CD4-positive, alpha-beta T cell treated with Interferon alpha-2 for 1 hour (primary cell): ENCODE data around the gene MAP3K2.

Experiments
- DNase-seq, 2 donors: peaks; one replicate each; pipeline ENCODE4 v3.0.0-alpha.2; 2020 to 2022

Gene MAP3K2, protein sequence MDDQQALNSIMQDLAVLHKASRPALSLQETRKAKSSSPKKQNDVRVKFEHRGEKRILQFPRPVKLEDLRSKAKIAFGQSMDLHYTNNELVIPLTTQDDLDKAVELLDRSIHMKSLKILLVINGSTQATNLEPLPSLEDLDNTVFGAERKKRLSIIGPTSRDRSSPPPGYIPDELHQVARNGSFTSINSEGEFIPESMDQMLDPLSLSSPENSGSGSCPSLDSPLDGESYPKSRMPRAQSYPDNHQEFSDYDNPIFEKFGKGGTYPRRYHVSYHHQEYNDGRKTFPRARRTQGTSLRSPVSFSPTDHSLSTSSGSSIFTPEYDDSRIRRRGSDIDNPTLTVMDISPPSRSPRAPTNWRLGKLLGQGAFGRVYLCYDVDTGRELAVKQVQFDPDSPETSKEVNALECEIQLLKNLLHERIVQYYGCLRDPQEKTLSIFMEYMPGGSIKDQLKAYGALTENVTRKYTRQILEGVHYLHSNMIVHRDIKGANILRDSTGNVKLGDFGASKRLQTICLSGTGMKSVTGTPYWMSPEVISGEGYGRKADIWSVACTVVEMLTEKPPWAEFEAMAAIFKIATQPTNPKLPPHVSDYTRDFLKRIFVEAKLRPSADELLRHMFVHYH

DNA sequence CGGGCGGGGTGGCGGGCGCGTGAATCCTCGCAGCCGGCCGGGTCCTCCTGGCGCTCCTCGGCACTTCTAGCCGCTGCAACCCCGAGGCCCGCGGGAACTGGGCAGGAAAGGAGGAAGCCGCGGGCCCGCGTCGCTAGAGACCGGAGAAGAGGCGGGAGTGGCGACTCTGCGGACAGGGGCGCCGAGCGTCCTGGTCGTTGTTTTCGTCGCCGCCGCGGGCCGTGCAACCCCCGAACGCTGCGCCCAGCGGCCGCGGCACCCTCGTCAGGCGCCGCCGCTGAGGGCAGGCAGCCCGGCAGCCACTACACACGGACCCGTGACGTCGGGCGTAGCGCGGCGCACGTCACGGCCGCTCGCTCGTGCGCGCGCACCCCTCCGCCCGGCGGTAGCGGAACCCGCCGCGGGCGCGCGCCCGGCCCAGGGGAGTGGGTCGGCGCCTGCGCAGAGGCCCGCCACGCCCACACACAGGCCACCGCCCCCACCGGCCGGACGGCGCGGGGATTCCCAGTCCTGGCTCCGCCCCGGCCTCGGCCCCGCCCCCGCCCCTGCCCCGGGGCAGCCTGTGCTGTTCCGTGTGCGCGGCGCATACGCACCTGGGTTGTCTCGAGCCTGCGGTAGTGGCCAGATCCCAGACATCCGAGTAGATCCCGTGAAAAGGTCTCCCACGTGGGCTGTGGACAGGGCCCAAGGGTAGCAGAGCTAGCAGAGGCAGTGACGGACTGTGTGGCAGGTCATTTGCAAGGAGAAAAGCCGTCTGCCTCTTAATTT is at the start of gene MAP3K2:
Gene MAP3K2, minus strand, starts transcription at position 321 of the 768 bp plus-strand sequence. CDS start 44,846 bp downstream, outside the sequence.
- peak; percentile 94 to 97 for DNase-seq

DNA sequence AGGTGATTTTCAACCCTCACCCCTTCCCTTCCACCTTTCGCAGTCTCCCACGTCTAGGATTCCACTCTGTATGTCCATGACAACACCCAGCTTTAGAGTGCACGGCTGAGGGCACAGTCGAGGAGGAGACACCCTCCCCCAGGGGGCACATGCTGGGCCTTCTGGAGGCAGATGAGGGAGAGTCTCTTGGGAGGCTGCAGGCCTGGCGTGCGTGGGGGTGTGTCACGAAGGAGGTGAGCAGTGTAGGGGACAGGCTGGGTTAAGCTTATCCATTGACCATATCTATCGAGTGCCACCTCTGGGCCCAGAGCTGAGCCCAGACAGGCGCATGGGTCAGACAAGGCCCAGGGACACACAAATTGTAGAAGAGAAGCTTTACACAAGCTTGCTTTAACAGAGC is 49.3 kb upstream of the MAP3K2 start:
- DNase-seq: no peak

DNA sequence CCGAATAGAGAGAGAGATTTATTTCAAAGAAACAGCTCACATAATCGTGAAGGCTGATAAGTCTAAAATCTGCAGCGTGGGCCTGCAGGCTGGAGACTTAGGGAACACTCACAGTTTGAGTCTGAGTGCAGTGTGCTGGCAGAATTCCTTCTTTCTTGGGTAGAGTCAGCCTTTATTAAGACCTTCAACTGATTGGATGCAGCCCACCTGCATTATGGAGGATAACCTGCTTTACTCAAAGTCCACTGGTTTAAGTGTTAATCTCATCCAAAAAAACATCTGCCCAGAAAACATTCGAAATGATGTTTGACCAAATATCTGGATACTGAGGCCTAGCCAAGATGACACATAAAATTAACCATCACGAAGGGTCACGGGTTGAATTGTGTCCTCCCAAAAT is 46.7 kb upstream of the MAP3K2 start:
- DNase-seq: no peak

DNA sequence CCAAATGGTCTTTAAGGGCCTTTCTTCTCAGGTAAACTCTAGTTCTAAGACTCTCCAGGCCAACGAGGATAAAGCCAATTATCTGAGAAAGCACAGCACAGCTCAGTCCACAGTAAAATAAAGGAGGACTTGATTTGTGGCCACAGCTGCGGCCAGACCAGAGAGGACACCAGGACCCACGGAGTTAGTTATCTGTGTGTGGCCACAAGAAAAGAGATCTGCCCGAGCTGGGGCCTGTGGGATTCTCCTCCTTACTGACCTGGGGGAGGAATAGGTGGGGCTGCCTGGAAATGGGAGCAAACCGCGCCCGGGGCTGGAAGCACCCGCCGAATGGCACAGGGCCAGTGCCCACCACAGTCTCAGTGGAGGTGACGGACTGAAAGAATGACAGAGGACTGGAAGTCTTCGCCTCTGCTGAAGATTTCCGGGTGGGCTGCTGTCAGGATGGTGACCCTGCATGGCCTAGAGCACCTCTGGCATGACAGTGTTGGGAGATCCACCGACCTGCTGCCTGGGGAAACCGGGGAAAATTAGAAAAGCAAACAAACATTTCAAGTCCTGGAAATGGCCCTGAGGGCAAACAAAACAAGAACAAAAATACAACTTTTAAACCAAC is 43.7 kb upstream of the MAP3K2 start:
- DNase-seq: no peak

DNA sequence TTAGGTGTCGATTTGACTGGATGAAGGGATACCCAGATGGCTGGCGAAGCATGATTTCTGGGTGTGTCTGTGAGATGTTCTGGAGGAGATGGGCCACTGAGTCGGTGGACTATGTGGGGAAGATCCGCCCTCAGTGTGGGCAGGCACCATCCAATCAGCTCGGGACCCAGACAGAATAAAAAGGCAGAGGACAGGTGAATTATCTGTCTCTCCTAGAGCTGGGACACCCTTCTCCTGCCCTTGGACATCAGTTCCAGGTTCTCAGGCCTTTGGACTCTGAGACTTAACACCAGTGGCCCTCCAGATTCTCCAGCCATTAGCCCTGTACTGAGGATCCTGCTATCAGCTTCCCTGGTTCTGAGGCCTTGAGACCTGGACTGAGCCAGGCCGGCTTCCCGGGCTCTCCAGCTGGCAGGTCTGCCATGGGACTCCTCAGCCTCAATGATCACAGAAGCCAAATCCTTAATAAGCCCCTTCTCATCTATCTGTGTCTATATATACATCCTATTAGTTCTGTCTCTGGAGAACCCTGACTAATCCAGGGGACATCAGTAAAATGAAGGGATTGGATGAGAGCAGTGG is 42.2 kb upstream of the MAP3K2 start:
- no peak for DNase-seq

DNA sequence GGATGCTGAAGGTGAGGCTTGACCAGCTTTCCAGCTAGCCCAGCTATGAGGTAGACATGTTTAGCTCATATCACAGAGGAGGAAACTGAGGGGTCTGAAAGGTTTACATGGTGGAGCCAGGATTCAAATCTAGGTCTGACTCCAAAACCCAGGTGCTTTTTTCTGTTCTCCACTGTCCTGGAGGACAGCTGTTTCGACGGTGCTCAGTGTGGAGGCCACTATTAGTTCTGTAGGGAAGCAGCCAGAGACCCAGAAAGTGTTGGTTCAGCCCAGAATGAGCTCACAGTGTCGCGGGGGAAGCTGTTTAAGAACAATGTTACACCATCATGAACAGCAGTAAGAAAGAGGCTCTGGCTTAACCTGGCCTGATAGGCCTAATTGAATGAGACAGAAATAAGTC is 41.5 kb upstream of the MAP3K2 start:
- DNase-seq: no peak

DNA sequence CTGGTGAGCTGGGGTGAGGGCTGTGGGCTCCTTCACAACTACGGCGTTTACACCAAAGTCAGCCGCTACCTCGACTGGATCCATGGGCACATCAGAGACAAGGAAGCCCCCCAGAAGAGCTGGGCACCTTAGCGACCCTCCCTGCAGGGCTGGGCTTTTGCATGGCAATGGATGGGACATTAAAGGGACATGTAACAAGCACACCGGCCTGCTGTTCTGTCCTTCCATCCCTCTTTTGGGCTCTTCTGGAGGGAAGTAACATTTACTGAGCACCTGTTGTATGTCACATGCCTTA is 41.0 kb upstream of the MAP3K2 start:
- DNase-seq: no peak

DNA sequence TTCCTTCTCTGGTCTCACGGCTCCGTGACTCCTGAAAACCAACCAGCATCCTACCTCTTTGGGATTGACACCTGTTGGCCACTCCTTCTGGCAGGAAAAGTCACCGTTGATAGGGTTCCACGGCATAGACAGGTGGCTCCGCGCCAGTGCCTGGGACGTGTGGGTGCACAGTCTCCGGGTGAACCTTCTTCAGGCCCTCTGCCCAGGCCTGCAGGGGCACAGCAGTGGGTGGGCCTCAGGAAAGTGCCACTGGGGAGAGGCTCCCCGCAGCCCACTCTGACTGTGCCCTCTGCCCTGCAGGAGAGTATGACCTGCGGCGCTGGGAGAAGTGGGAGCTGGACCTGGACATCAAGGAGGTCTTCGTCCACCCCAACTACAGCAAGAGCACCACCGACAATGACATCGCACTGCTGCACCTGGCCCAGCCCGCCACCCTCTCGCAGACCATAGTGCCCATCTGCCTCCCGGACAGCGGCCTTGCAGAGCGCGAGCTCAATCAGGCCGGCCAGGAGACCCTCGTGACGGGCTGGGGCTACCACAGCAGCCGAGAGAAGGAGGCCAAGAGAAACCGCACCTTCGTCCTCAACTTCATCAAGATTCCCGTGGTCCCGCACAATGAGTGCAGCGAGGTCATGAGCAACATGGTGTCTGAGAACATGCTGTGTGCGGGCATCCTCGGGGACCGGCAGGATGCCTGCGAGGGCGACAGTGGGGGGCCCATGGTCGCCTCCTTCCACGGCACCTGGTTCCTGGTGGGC is 40.5 kb upstream of the MAP3K2 start:
- no peak for DNase-seq

DNA sequence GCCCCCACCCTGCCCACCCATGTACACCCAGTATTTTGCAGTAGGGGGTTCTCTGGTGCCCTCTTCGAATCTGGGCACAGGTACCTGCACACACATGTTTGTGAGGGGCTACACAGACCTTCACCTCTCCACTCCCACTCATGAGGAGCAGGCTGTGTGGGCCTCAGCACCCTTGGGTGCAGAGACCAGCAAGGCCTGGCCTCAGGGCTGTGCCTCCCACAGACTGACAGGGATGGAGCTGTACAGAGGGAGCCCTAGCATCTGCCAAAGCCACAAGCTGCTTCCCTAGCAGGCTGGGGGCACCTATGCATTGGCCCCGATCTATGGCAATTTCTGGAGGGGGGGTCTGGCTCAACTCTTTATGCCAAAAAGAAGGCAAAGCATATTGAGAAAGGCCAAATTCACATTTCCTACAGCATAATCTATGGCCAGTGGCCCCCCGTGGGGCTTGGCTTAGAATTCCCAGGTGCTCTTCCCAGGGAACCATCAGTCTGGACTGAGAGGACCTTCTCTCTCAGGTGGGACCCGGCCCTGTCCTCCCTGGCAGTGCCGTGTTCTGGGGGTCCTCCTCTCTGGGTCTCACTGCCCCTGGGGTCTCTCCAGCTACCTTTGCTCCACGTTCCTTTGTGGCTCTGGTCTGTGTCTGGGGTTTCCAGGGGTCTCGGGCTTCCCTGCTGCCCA is 39.7 kb upstream of the MAP3K2 start:
- no peak for DNase-seq

DNA sequence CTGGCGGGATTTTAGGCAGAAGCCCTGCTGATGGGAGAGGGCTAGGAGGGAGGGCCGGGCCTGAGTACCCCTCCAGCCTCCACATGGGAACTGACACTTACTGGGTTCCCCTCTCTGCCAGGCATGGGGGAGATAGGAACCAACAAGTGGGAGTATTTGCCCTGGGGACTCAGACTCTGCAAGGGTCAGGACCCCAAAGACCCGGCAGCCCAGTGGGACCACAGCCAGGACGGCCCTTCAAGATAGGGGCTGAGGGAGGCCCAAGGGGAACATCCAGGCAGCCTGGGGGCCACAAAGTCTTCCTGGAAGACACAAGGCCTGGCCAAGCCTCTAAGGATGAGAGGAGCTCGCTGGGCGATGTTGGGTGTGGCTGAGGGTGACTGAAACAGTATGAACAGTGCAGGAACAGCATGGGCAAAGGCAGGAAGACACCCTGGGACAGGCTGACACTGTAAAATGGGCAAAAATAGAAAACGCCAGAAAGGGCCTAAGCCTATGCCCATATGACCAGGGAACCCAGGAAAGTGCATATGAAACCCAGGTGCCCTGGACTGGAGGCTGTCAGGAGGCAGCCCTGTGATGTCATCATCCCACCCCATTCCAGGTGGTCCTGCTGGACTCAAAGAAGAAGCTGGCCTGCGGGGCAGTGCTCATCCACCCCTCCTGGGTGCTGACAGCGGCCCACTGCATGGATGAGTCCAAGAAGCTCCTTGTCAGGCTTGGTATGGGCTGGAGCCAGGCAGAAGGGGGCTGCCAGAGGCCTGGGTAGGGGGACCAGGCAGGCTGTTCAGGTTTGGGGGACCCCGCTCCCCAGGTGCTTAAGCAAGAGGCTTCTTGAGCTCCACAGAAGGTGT is 39.0 kb upstream of the MAP3K2 start:
- DNase-seq: no peak

DNA sequence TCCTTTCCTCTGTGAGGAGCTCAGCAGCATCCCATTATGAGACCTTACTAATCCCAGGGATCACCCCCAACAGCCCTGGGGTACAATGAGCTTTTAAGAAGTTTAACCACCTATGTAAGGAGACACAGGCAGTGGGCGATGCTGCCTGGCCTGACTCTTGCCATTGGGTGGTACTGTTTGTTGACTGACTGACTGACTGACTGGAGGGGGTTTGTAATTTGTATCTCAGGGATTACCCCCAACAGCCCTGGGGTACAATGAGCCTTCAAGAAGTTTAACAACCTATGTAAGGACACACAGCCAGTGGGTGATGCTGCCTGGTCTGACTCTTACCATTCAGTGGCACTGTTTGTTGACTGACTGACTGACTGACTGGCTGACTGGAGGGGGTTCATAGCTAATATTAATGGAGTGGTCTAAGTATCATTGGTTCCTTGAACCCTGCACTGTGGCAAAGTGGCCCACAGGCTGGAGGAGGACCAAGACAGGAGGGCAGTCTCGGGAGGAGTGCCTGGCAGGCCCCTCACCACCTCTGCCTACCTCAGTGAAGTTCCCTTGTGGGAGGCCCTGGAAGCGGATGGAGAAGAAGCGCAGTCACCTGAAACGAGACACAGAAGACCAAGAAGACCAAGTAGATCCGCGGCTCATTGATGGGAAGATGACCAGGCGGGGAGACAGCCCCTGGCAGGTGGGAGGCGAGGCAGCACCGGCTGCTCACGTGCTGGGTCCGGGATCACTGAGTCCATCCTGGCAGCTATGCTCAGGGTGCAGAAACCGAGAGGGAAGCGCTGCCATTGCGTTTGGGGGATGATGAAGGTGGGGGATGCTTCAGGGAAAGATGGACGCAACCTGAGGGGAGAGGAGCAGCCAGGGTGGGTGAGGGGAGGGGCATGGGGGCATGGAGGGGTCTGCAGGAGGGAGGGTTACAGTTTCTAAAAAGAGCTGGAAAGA is 38.0 kb upstream of the MAP3K2 start:
- DNase-seq: no peak

DNA sequence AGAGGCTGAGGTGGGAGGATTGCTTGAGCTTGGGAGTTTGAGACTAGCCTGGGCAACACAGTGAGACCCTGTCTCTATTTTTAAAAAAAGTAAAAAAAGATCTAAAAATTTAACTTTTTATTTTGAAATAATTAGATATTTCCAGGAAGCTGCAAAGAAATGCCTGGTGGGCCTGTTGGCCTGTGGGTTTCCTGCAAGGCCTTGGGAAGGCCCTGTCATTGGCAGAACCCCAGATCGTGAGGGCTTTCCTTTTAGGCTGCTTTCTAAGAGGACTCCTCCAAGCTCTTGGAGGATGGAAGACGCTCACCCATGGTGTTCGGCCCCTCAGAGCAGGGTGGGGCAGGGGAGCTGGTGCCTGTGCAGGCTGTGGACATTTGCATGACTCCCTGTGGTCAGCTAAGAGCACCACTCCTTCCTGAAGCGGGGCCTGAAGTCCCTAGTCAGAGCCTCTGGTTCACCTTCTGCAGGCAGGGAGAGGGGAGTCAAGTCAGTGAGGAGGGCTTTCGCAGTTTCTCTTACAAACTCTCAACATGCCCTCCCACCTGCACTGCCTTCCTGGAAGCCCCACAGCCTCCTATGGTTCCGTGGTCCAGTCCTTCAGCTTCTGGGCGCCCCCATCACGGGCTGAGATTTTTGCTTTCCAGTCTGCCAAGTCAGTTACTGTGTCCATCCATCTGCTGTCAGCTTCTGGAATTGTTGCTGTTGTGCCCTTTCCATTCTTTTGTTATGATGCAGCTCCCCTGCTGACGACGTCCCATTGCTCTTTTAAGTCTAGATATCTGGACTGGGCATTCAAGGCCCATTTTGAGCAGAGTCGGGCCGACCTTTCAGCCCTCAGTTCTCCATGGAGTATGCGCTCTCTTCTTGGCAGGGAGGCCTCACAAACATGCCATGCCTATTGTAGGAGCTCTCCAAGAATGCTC is 37.1 kb upstream of the MAP3K2 start:
- no peak for DNase-seq

DNA sequence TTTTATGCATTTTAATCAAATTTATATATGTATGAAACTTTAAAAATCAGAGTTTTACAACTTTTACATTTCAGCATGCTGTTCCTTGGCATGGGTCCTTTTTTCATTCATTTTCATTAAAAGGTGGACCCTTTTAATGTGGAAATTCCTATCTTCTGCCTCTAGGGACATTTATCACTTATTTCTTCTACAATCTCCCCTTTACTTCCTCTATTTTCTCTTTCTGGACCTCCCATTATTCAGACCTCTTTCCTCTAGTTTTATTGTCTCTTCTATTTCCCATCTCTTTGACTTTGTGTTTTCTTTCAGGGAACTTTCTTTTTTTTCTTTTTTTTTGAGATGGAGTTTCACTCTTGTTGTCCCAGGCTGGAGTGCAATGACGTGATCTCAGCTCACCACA is 36.1 kb upstream of the MAP3K2 start:
- no peak for DNase-seq

DNA sequence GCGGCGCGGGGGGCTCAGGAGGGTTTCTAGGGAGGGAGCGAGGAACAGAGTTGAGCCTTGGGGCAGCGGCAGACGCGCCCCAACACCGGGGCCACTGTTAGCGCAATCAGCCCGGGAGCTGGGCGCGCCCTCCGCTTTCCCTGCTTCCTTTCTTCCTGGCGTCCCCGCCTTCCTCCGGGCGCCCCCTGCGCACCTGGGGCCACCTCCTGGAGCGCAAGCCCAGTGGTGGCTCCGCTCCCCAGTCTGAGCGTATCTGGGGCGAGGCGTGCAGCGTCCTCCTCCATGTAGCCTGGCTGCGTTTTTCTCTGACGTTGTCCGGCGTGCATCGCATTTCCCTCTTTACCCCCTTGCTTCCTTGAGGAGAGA is 35.7 kb upstream of the MAP3K2 start:
- no peak for DNase-seq

DNA sequence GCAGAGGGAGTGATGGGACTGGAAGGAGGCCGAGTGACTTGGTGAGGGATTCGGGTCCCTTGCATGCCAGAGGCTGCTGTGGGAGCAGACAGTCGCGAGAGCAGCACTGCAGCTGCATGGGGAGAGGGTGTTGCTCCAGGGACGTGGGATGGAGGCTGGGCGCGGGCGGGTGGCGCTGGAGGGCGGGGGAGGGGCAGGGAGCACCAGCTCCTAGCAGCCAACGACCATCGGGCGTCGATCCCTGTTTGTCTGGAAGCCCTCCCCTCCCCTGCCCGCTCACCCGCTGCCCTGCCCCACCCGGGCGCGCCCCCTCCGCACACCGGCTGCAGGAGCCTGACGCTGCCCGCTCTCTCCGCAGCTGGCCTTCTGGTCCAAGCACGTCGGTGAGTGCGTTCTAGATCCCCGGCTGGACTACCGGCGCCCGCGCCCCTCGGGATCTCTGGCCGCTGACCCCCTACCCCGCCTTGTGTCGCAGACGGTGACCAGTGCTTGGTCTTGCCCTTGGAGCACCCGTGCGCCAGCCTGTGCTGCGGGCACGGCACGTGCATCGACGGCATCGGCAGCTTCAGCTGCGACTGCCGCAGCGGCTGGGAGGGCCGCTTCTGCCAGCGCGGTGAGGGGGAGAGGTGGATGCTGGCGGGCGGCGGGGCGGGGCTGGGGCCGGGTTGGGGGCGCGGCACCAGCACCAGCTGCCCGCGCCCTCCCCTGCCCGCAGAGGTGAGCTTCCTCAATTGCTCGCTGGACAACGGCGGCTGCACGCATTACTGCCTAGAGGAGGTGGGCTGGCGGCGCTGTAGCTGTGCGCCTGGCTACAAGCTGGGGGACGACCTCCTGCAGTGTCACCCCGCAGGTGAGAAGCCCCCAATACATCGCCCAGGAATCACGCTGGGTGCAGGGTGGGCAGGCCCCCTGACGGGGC is 35.0 kb upstream of the MAP3K2 start:
- peak; percentile 16 to 36 for DNase-seq

DNA sequence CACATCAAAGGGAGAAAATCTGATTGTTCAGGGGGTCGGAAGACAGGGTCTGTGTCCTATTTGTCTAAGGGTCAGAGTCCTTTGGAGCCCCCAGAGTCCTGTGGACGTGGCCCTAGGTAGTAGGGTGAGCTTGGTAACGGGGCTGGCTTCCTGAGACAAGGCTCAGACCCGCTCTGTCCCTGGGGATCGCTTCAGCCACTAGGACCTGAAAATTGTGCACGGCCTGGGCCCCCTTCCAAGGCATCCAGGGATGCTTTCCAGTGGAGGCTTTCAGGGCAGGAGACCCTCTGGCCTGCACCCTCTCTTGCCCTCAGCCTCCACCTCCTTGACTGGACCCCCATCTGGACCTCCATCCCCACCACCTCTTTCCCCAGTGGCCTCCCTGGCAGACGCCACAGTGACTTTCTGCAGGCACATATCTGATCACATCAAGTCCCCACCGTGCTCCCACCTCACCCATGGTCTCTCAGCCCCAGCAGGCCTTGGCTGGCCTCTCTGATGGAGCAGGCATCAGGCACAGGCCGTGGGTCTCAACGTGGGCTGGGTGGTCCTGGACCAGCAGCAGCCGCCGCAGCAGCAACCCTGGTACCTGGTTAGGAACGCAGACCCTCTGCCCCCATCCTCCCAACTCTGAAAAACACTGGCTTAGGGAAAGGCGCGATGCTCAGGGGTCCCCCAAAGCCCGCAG is 34.2 kb upstream of the MAP3K2 start:
- no peak for DNase-seq
